ENCODE measurements around the gene IGHMBP2.

IGHMBP2 gene

GRCh38 chr11:68974421-68975194, 70.9 kb downstream of the IGHMBP2 start:
- no peaks in the 10 kb centered on the region for H3K36me3 ChIP-seq (ENCODE audit: control insufficient read depth in 2 of 2, insufficient read depth in 1 of 2, low read length in 2 of 2)
- H3K4me1 ChIP-seq (ENCODE audit: control insufficient read depth, insufficient read depth, low read length) = no peaks in the 10 kb centered on the region
- no peaks in the 10 kb centered on the region for H3K9me3 ChIP-seq (ENCODE audit: control insufficient read depth, insufficient read depth, low read depth, low read length)
- ChIA-PET POLR2A (no interaction called here), CTCF (interaction anchor here (1.5 kb wide), 1 partner anchor 19 kb away, joined by 3 read pairs; no protein-coding TSS in a partner anchor)
- no peak overlapping the region for H3K27ac ChIP-seq (ENCODE audit: extremely low read depth, low read depth, low read length)
- TF ChIP-seq ZBTB11 (tag by site-specific recombination; conservative IDR thresholded peaks at IDR 0.05; ENCODE audit: low read depth) = no peak
- TF ChIP-seq ZNF19 (tag by site-specific recombination; IDR thresholded peaks at IDR 0.05; ENCODE audit: low read depth) = no peak
- no peak for TF ChIP-seq ZNF37A (tag by site-specific recombination; IDR thresholded peaks at IDR 0.05)
- no peak for TF ChIP-seq RBAK (tag by site-specific recombination; IDR thresholded peaks at IDR 0.05)
- no peak for TF ChIP-seq ZNF548 (tag by site-specific recombination; IDR thresholded peaks at IDR 0.05)
- TF ChIP-seq ZXDB (tag by site-specific recombination; IDR thresholded peaks at IDR 0.05) = no peak
- no peak for TF ChIP-seq ZBTB7A (tag by site-specific recombination; IDR thresholded peaks at IDR 0.05; ENCODE audit: low read depth)
- TF ChIP-seq ZNF239 (tag by site-specific recombination; IDR thresholded peaks at IDR 0.05) = no peak
- TF ChIP-seq ZNF354C (tag by site-specific recombination; IDR thresholded peaks at IDR 0.05; ENCODE audit: borderline replicate concordance, low read depth) = no peak
- TF ChIP-seq TSHZ1 (tag by site-specific recombination; IDR thresholded peaks at IDR 0.05; ENCODE audit: borderline replicate concordance) = no peak
- no peak for TF ChIP-seq ZNF133 (tag by site-specific recombination; IDR thresholded peaks at IDR 0.05)
- TF ChIP-seq ZNF426 (tag by site-specific recombination; IDR thresholded peaks at IDR 0.05) = no peak
- no peak for TF ChIP-seq ZNF561 (tag by site-specific recombination; IDR thresholded peaks at IDR 0.05; ENCODE audit: borderline replicate concordance)
- TF ChIP-seq ZFP69B (tag by site-specific recombination; IDR thresholded peaks at IDR 0.05) = no peak
- no peak overlapping the region for H3K4me3 ChIP-seq (ENCODE audit: low read depth, low read length)

DNA sequence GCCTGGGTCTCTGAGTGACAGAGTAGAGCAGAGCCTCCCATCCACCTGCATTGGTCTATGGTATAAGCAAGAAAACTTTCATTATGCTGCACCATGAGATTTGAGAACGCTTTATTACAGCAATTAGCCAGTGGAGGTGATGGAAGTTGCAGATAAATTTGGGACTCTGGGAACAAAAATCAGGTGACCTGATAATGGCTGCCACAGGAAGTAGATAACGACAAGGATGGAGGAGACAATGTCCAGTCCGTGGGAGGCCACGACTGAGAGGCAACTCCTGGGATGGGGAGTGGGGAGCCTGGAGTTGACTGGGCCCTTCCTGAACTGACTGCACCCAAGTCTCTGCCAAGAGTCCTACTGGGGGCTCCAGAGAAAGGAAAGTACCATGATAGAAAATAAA, 72.4 kb downstream of the IGHMBP2 start:
- no peak overlapping the region for H3K27ac ChIP-seq (ENCODE audit: extremely low read depth, low read depth, low read length)
- CTCF ChIA-PET = no interaction called here
- H3K9me3 ChIP-seq (ENCODE audit: control insufficient read depth, insufficient read depth, low read depth, low read length) = no peaks in the 10 kb centered on the region
- H3K4me1 ChIP-seq (ENCODE audit: control insufficient read depth, insufficient read depth, low read length) = no peaks in the 10 kb centered on the region
- POLR2A ChIA-PET = no interaction called here
- no peak overlapping the region for H3K4me3 ChIP-seq (ENCODE audit: low read depth, low read length)
- H3K36me3 ChIP-seq (ENCODE audit: control insufficient read depth in 2 of 2, insufficient read depth in 1 of 2, low read length in 2 of 2) = no peaks in the 10 kb centered on the region
- TF ChIP-seq ZNF610 (tag by site-specific recombination; IDR thresholded peaks at IDR 0.05; ENCODE audit: borderline replicate concordance) = no peak
- no peak for TF ChIP-seq ZBTB48 (tag by site-specific recombination; IDR thresholded peaks at IDR 0.05)
- no peak for TF ChIP-seq ZNF239 (tag by site-specific recombination; IDR thresholded peaks at IDR 0.05)
- TF ChIP-seq TCF7L2 (IDR thresholded peaks at IDR 0.05; ENCODE audit: borderline replicate concordance, low read depth, low read length) = no peak
- TF ChIP-seq EGR2 (tag by site-specific recombination; IDR thresholded peaks at IDR 0.05; ENCODE audit: low read depth) = no peak
- no peak for TF ChIP-seq ZNF335 (tag by site-specific recombination; conservative IDR thresholded peaks at IDR 0.05)
- no peak for TF ChIP-seq ZFHX2 (tag by site-specific recombination; conservative IDR thresholded peaks at IDR 0.05)
- no peak for TF ChIP-seq ZNF112 (tag by site-specific recombination; IDR thresholded peaks at IDR 0.05)
- TF ChIP-seq ZSCAN5A (tag by site-specific recombination; IDR thresholded peaks at IDR 0.05) = no peak
- TF ChIP-seq, protein P1, sequence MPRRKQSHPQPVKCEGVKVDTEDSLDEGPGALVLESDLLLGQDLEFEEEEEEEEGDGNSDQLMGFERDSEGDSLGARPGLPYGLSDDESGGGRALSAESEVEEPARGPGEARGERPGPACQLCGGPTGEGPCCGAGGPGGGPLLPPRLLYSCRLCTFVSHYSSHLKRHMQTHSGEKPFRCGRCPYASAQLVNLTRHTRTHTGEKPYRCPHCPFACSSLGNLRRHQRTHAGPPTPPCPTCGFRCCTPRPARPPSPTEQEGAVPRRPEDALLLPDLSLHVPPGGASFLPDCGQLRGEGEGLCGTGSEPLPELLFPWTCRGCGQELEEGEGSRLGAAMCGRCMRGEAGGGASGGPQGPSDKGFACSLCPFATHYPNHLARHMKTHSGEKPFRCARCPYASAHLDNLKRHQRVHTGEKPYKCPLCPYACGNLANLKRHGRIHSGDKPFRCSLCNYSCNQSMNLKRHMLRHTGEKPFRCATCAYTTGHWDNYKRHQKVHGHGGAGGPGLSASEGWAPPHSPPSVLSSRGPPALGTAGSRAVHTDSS (tag by site-specific recombination; IDR thresholded peaks at IDR 0.05) = no peak
- no peak for TF ChIP-seq ZBTB20 (tag by site-specific recombination; IDR thresholded peaks at IDR 0.05)
- TF ChIP-seq HOXC10 (CRISPR knock-in tag; IDR thresholded peaks at IDR 0.05) = no peak
- no peak for TF ChIP-seq ZNF561 (tag by site-specific recombination; IDR thresholded peaks at IDR 0.05; ENCODE audit: borderline replicate concordance)
- no peak for TF ChIP-seq MYNN (tag by site-specific recombination; IDR thresholded peaks at IDR 0.05; ENCODE audit: borderline replicate concordance)
